ENCODE results near the gene INS.

Gene INS

DNA sequence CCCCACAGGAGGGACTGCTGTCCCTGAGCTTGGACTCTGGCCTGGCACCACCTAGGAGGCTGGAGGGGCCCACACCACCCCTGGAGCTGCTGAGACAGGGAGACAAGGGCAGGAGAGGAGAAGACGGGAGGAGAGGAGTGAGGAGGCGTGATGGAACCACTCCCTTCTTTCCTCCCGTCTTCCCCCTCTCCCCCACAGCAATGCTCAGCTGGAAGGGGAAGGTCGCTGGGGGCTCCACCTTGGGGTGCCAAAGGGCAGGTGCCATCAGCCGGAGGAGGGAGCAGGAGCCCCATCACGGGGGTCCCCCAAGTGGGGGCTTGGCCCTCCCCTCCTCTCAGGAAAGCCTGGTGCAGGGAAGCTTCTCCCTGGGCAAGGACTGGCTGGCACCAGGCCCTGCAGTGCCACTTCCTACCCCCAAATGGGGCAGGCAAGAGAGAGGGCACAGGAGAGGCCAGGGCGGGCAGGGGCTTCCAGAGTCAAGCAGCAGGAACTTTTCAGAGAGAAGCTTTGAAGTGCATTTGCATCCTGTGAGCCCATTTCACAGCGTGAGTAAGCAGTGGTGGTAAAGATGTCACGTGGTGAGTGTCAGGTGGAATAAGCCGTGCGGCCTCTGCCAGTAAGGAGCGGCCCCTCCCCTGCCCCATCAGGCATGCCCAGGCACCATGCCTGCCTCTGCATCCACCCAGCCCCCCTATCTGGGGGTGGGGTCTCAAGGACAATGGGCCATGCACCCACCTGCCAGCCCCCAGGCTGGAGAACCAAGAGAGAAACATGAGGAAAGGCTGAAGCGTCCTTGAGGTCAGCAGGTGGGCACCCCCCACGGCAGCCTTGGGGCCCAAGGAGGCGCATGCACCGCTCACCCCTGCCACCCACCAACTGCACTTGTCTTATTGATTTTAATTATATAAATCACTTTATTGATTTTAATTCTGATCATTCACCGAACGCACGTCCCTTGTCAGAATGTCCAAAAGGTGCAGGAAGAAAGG is 26.7 kb downstream of the INS start:
- H3K4me3 ChIP-seq (replicated peaks; ENCODE audit: low read depth, low read length) = no peak overlapping the region
- TF ChIP-seq, protein P1, sequence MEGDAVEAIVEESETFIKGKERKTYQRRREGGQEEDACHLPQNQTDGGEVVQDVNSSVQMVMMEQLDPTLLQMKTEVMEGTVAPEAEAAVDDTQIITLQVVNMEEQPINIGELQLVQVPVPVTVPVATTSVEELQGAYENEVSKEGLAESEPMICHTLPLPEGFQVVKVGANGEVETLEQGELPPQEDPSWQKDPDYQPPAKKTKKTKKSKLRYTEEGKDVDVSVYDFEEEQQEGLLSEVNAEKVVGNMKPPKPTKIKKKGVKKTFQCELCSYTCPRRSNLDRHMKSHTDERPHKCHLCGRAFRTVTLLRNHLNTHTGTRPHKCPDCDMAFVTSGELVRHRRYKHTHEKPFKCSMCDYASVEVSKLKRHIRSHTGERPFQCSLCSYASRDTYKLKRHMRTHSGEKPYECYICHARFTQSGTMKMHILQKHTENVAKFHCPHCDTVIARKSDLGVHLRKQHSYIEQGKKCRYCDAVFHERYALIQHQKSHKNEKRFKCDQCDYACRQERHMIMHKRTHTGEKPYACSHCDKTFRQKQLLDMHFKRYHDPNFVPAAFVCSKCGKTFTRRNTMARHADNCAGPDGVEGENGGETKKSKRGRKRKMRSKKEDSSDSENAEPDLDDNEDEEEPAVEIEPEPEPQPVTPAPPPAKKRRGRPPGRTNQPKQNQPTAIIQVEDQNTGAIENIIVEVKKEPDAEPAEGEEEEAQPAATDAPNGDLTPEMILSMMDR (IDR thresholded peaks at IDR 0.05; ENCODE audit: low read length, missing control alignments) = no peak
- DNase-seq (ENCODE audit: low read depth) = no peak

DNA sequence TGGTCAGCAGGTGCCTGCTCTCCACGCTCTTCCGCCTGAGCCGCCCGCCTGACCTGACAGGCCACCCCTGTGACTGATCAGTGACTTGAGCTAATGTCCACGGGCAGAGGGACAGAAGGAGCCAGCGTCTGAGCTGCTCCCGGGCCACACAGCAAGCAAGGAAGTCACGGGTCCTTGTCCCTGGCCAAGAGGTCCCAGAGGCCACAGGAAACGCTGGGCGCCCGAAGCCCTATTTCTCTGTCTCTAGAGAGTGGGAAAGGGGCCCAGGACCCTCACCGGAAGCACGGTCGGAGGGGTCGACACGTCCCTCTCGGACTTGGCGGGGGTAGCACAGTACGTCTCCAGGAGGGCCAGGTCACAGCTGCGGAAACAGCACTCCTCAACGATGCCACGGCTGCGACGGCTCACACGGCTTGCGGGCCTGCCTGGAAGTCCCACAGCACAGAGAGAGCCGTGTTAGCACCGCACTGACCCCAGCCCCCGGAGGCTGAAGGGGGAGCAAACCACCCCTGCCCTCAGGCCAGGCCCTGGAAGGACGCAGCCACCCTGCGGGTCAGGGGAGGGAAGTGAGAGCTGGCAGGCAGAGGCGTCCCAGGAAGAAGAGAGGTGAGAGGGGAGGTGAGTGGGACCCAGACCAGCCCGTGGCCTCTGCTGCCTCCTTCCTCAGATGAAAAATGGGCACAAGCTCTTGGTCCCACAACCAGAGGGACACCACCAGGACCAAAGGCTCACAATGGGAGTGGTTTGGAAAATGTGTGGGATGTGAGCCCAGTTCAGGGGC is 27.6 kb downstream of the INS start:
- no peak overlapping the region for H3K4me3 ChIP-seq (replicated peaks; ENCODE audit: low read depth, low read length)
- DNase-seq (ENCODE audit: low read depth) = no peak
- TF ChIP-seq, protein P1 (IDR thresholded peaks at IDR 0.05; ENCODE audit: low read length, missing control alignments) = no peak

DNA sequence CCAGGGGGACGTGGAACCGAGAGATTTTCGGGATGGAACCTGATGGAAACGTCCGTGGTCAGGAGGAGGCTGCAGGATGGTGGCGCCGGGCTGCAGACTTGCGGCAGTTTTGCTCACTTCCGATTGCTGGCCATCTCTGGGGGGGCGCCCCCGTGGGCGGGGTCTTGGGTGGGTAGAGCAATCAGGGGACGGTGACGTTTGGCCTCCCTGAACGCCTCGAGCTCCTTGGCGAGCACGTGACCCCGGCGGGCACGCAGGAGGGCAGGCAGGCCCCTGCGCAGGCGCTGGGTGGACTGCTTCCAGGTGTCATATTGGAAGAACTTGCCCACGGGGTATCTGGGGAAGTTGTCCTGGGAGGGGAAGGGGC is 28.2 kb downstream of the INS start:
- no peak overlapping the region for H3K4me3 ChIP-seq (replicated peaks; ENCODE audit: low read depth, low read length)
- TF ChIP-seq, protein P1 (IDR thresholded peaks at IDR 0.05; ENCODE audit: low read length, missing control alignments) = no peak
- no peak for DNase-seq (ENCODE audit: low read depth)

DNA sequence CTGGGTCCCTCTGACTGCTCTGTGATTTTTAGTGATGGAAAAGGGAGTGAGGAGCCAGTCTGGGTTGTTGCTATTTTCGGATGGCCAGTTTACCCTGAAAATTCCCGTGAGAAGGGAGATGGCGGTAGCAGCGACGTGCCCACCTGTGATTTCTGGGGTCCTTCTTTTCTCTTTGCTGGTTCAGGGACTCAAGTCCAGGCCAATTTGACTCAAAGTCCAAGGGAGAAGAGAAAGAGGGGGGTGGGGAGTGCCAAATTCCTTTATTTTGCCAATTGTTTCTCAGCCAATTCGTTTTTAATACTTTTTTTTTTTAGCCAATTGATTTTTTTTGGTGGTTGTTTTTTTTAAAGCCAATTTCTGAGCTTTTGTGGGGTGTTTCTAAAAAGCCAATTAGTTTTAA is 28.8 kb downstream of the INS start:
- DNase-seq (ENCODE audit: low read depth) = no peak
- no peak overlapping the region for H3K4me3 ChIP-seq (replicated peaks; ENCODE audit: low read depth, low read length)
- TF ChIP-seq, protein P1 (IDR thresholded peaks at IDR 0.05; ENCODE audit: low read length, missing control alignments) = no peak

DNA sequence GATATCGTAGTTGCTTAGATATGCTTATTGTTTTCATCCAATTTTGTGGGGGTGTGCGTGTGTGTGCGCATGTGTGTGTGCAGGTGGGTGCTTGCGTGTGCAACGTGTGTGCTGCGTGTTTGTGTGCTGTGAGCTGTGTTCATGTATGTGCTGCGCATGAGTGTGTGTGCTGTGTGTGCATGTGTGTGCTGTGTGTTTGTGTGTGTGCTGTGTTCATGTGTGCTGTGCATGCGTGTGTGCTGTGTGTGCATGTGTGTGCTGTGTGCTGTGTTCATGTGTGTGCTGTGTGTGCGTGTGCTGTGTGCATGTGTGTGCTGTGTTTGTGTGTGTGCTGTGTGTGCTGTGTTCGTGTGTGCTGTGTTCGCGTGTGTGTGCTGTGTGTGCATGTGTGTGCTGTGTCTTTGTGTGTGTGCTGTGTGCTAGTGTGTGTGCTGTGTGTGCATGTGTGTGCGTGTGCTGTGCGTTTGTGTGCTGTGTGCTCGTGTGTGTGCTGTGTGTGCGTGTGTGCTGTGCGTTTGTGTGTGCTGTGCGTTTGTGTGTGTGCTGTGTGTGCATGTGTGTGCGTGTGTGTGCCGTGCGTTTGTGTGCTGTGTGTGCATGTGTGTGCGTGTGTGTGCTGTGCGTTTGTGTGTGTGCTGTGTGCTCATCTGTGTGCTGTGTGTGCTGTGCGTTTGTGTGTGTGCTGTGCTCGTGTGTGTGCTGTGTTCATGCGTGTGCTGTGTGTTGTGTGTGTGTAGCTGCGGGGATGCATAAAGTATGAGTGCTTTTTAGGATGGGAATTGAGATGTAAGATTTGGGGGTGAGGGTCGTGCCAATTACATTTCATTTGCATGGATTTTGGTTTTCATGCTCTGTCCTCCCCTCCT is 29.4 kb downstream of the INS start:
- no peak for DNase-seq (ENCODE audit: low read depth)
- TF ChIP-seq, protein P1 (IDR thresholded peaks at IDR 0.05; ENCODE audit: low read length, missing control alignments) = no peak

DNA sequence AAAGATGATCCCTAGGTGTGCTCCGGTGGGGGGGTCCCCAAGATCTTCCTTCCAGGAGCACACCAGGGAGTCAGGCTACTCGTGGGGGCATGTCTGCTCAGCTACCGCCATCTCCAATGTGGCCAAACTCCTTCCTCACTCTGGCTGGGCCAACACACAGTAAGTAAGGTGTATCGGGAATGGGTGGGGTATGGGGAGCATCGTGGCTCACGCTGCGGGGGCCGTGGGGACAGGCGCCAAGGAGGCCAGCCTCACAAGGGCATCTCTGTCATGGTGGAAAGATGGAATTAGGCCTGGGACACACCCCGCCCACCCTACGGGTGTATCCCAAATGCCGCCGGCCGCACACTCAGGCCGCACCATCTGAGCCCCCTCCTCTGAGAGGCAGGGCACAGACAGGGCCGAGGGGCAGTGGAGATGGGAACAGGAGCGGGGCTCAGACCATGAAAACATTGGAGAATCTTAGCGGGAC is 30.1 kb downstream of the INS start:
- no peak overlapping the region for H3K4me3 ChIP-seq (replicated peaks; ENCODE audit: low read depth, low read length)
- DNase-seq (ENCODE audit: low read depth) = no peak
- TF ChIP-seq, protein P1 (IDR thresholded peaks at IDR 0.05; ENCODE audit: low read length, missing control alignments) = no peak

More for the DNA sequence above, 29.4 kb downstream of the INS start:
- no peak overlapping the region for H3K4me3 ChIP-seq (replicated peaks; ENCODE audit: low read depth, low read length)

Measured in fibroblast of pulmonary artery (primary cell).